ENCODE results near the gene ZNF593. TPM values are rescaled to one million over a fixed set of nuclear protein-coding genes. Genes with fewer than 3 reads are reported as not detected.

Gene ZNF593
- total and polyA plus RNA-seq, 2 of the 13 experiments (the other 11 are each of a cell fraction or from before 2014, with no cell fraction given): 37.3 to 55.8 TPM

GRCh38 chr1:26169669-26170471, at the start of gene ZNF593 (continued):
- TF ChIP-seq ZNF883 (CRISPR knock-in tag; IDR thresholded peaks at IDR 0.05; ENCODE audit: not compliant biosample characterization) (peak; percentile 77), GZF1 (CRISPR knock-in tag; IDR thresholded peaks at IDR 0.05) (peak; percentile 89), MTA1 (CRISPR knock-in tag; IDR thresholded peaks at IDR 0.05; ENCODE audit: borderline replicate concordance) (peak; percentile 77; the same call in 1 of the 2 replicates), BCL6 (CRISPR knock-in tag; IDR thresholded peaks at IDR 0.05) (peak; percentile 67), CREB1 (IDR thresholded peaks at IDR 0.05) (peak; percentile 100), CREB1 (CRISPR knock-in tag; IDR thresholded peaks at IDR 0.05) (peak; percentile 98), HCFC1 (IDR thresholded peaks at IDR 0.05; ENCODE audit: low read depth, low read length) (no peak), MAZ (IDR thresholded peaks at IDR 0.05; ENCODE audit: borderline replicate concordance, low read depth, low read length) (peak; percentile 91), MAZ (CRISPR knock-in tag; IDR thresholded peaks at IDR 0.05; ENCODE audit: low read depth) (peak; percentile 97), ZNF598 (CRISPR knock-in tag; IDR thresholded peaks at IDR 0.05; ENCODE audit: borderline replicate concordance) (peak; percentile 91; the same call in 1 of the 2 replicates), HNF1B (CRISPR knock-in tag; IDR thresholded peaks at IDR 0.05) (peak; percentile 88), ZNF549 (CRISPR knock-in tag; IDR thresholded peaks at IDR 0.05) (no peak), ZNF572 (CRISPR knock-in tag; IDR thresholded peaks at IDR 0.05) (peak; percentile 95; the same call in 1 of the 2 replicates), ZBTB2 (CRISPR knock-in tag; IDR thresholded peaks at IDR 0.05; ENCODE audit: low read depth) (peak; percentile 53; the same call in 1 of the 2 replicates), PHF8 (CRISPR knock-in tag; IDR thresholded peaks at IDR 0.05) (peak; percentile 98), ZNF224 (CRISPR knock-in tag; IDR thresholded peaks at IDR 0.05) (peak; percentile 78; the same call in 1 of the 2 replicates), NR0B2 (CRISPR knock-in tag; IDR thresholded peaks at IDR 0.05) (peak; percentile 99), ZNF317 (CRISPR knock-in tag; IDR thresholded peaks at IDR 0.05) (peak; percentile 88), RAD21 (CRISPR knock-in tag; IDR thresholded peaks at IDR 0.05) (peak; percentile 74), ZNF839 (CRISPR knock-in tag; IDR thresholded peaks at IDR 0.05; ENCODE audit: borderline replicate concordance) (no peak), ZNF746 (CRISPR knock-in tag; IDR thresholded peaks at IDR 0.05) (peak; percentile 77; the same call in 1 of the 2 replicates), FOXO1 (CRISPR knock-in tag; IDR thresholded peaks at IDR 0.05) (peak; percentile 10; the same call in 1 of the 2 replicates)
- TF ChIP-seq, protein P1, sequence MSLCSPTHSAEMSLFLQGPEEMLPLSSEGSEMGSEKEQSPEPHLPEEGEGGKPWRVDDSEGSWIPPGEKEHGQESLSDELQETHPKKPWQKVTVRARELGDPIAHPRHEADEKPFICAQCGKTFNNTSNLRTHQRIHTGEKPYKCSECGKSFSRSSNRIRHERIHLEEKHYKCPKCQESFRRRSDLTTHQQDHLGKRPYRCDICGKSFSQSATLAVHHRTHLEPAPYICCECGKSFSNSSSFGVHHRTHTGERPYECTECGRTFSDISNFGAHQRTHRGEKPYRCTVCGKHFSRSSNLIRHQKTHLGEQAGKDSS (CRISPR knock-in tag; IDR thresholded peaks at IDR 0.05; ENCODE audit: borderline replicate concordance, low read depth): peak; percentile 92; the same call in 1 of the 2 replicates
- TF ChIP-seq, protein P2, sequence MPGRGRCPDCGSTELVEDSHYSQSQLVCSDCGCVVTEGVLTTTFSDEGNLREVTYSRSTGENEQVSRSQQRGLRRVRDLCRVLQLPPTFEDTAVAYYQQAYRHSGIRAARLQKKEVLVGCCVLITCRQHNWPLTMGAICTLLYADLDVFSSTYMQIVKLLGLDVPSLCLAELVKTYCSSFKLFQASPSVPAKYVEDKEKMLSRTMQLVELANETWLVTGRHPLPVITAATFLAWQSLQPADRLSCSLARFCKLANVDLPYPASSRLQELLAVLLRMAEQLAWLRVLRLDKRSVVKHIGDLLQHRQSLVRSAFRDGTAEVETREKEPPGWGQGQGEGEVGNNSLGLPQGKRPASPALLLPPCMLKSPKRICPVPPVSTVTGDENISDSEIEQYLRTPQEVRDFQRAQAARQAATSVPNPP (CRISPR knock-in tag; IDR thresholded peaks at IDR 0.05): peak; percentile 67
